Keratinocyte (primary cell): ENCODE data around the gene FAM13A.

ENCODE experiments used
- CTCF ChIP-seq, 3 experiments: IDR thresholded peaks in 1 of 3; conservative IDR thresholded peaks in 1 of 3; optimal IDR thresholded peaks in 1 of 3; 2 replicates in 2 of 3; 3 replicates in 1 of 3; pipeline versions ENCODE3 to v1.5.1; 2011; ENCODE audit warnings: low read length in 3 of 3, mild to moderate bottlenecking in 3 of 3, moderate library complexity in 2 of 3, control low read depth in 1 of 3, inconsistent platforms in 1 of 3; ENCODE audit not compliant: insufficient read depth in 2 of 3; ENCODE audit errors: extremely low read depth in 1 of 3
- EZH2 ChIP-seq: IDR thresholded peaks from one replicate; pipeline ENCODE4 v1.6.1; 2012; ENCODE audit warnings: inconsistent platforms, mild to moderate bottlenecking, low read length, moderate library complexity

GRCh38 chr4:88819818-88820697 is 236.9 kb downstream of the FAM13A start:
- no peak for TF ChIP-seq CTCF (optimal IDR thresholded peaks at IDR 0.05 in 1 of 3, IDR thresholded peaks at IDR 0.05 in 1 of 3, conservative IDR thresholded peaks at IDR 0.05 in 1 of 3; ENCODE audit: extremely low read depth in 1 of 3, insufficient read depth in 2 of 3, low read length in 3 of 3)
- TF ChIP-seq EZH2, result no peak
